NCI-H2081 treated with DMSO at 0.1 percent for 48 hours (cell line): Measurements from ENCODE around the gene ITGA5.
A peak's percentile ranks its signal among the peaks of the same experiment; 100 is the strongest.

Experiments used
- DNase-seq: peaks from one replicate; lab custom pipeline; 2025; lab: John Stamatoyannopoulos, UW

ITGA5 gene

GRCh38 chr12:54352891-54353874 lies 65.9 kb downstream of the ITGA5 start:
- DNase-seq, result peak; percentile 36

GRCh38 chr12:54352022-54352531 lies 67.0 kb downstream of the ITGA5 start:
- peak; percentile 80 for DNase-seq

- no peak for DNase-seq
These were observed 67.7 kb downstream of the ITGA5 start for GRCh38 chr12:54351341-54351740.

- no peak for DNase-seq
These were observed 68.3 kb downstream of the ITGA5 start for GRCh38 chr12:54350743-54351142.

DNA sequence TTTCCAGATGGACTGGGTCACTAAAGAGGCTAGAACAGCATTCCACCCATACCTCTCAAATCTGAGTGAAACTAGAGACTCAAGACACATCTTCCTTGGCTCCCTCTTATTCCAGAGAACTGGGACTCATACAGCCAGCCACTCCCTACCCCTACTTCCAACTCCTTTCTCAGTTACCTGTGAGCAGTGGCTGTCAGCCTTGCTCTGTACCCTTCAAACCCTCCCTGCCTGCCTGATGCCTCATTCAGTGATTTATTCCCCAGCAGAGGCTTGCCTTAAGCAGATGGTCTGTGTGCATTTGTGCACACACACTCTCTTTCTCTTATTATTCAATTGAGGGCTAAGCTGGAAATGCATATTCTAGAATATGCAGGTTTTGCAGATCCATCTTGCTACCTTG lies 69.4 kb downstream of the ITGA5 start:
- no peak for DNase-seq

GRCh38 chr12:54349036-54349435 lies 70.0 kb downstream of the ITGA5 start:
- DNase-seq, result no peak
